Neuronal stem cell (in vitro differentiated cells): ENCODE data around the gene MOK.
A peak's percentile ranks its signal among the peaks of the same experiment; 100 is the strongest.

ENCODE experiments used
- DNase-seq: peaks from one replicate; pipeline ENCODE4 v3.0.0-alpha.2; 2013; ENCODE audit warnings: low spot score
- H2AFZ ChIP-seq: one replicate; pipeline ENCODE4 v1.6.1; 2013; ENCODE audit warnings: mild to moderate bottlenecking, low read length, inconsistent platforms
- H2AK5ac ChIP-seq: 2 replicates; pipeline ENCODE4 v1.6.1; 2013; ENCODE audit warnings: low read depth, mild to moderate bottlenecking, inconsistent platforms, low read length, moderate library complexity, mixed read lengths
- H2BK120ac ChIP-seq: 2 replicates; pipeline ENCODE4 v1.6.1; 2013; ENCODE audit warnings: low read depth, mild to moderate bottlenecking, inconsistent platforms, low read length, moderate library complexity, mixed read lengths
- H2BK12ac ChIP-seq: one replicate; pipeline ENCODE4 v1.6.1; 2013; ENCODE audit warnings: low read length, inconsistent platforms
- H2BK15ac ChIP-seq: 2 replicates; pipeline ENCODE4 v1.6.1; 2013; ENCODE audit warnings: mild to moderate bottlenecking, low read length, inconsistent platforms, mixed read lengths
- H2BK5ac ChIP-seq: one replicate; pipeline ENCODE4 v1.6.1; 2013; ENCODE audit warnings: inconsistent platforms, mild to moderate bottlenecking, low read length, moderate library complexity
- H3K14ac ChIP-seq: one replicate; pipeline ENCODE4 v1.6.1; 2013; ENCODE audit warnings: low read length, inconsistent platforms
- H3K18ac ChIP-seq: 2 replicates; pipeline ENCODE4 v1.6.1; 2013; ENCODE audit warnings: low read length, inconsistent platforms
- H3K23ac ChIP-seq: 2 replicates; pipeline ENCODE4 v1.6.1; 2013; ENCODE audit warnings: low read depth, mild to moderate bottlenecking, mixed read lengths, low read length, inconsistent platforms; ENCODE audit not compliant: poor library complexity
- H3K27ac ChIP-seq: replicated peaks from 3 replicates; pipeline ENCODE4 v1.5.1; 2013; ENCODE audit warnings: low read length, inconsistent platforms
- H3K27me3 ChIP-seq, 3 experiments: 2 replicates each; pipeline ENCODE4 v1.6.1; 2013; ENCODE audit warnings: low read length in 3 of 3, mild to moderate bottlenecking in 2 of 3, inconsistent platforms in 1 of 3, low read depth in 1 of 3, mixed read lengths in 1 of 3, moderate library complexity in 1 of 3; ENCODE audit not compliant: control insufficient read depth in 3 of 3, insufficient read depth in 3 of 3
- H3K36me3 ChIP-seq, 2 donors: replicated peaks in 1 of 2; 2 replicates each; pipeline ENCODE4 v1.6.1; 2013; ENCODE audit warnings: low read length in 2 of 2; ENCODE audit not compliant: control insufficient read depth in 2 of 2, insufficient read depth in 2 of 2
- H3K4ac ChIP-seq: 2 replicates; pipeline ENCODE4 v1.6.1; 2013; ENCODE audit warnings: inconsistent platforms, mild to moderate bottlenecking, low read length, moderate library complexity
- H3K4me1 ChIP-seq, 2 donors: 1 replicate in 1 of 2; 2 replicates in 1 of 2; pipeline ENCODE4 v1.6.1; 2013; ENCODE audit warnings: low read length in 2 of 2, low read depth in 1 of 2; ENCODE audit not compliant: control insufficient read depth in 2 of 2, insufficient read depth in 1 of 2
- H3K4me2 ChIP-seq: one replicate; pipeline ENCODE4 v1.6.1; 2013; ENCODE audit warnings: mild to moderate bottlenecking, low read length, inconsistent platforms; ENCODE audit not compliant: insufficient read depth, poor library complexity, severe bottlenecking
- H3K4me3 ChIP-seq, 2 donors: 2 replicates each; pipeline ENCODE4 v1.5.1; 2013; ENCODE audit warnings: low read length in 2 of 2, mild to moderate bottlenecking in 2 of 2, inconsistent platforms in 1 of 2, moderate library complexity in 1 of 2
- H3K79me1 ChIP-seq: one replicate; pipeline ENCODE4 v1.6.1; 2013; ENCODE audit warnings: low read depth, mild to moderate bottlenecking, inconsistent platforms, low read length, moderate library complexity
- H3K9ac ChIP-seq: one replicate; pipeline ENCODE4 v1.6.1; 2013; ENCODE audit warnings: mild to moderate bottlenecking, low read depth, low read length, inconsistent platforms; ENCODE audit not compliant: poor library complexity
- H3K9me3 ChIP-seq, 2 donors: replicated peaks in 1 of 2; 2 replicates each; pipeline versions ENCODE3 to v1.6.1; 2013; ENCODE audit warnings: low read length in 2 of 2, mild to moderate bottlenecking in 2 of 2, inconsistent platforms in 1 of 2, low read depth in 1 of 2, mixed read lengths in 1 of 2, moderate library complexity in 1 of 2; ENCODE audit not compliant: control insufficient read depth in 2 of 2, insufficient read depth in 1 of 2
- H4K8ac ChIP-seq: one replicate; pipeline ENCODE4 v1.6.1; 2013; ENCODE audit warnings: low read depth, mild to moderate bottlenecking, inconsistent platforms, low read length, moderate library complexity
- H4K91ac ChIP-seq: one replicate; pipeline ENCODE4 v1.6.1; 2013; ENCODE audit warnings: low read length, low read depth, mild to moderate bottlenecking, inconsistent platforms; ENCODE audit not compliant: poor library complexity
- WGBS, 2 donors: extraction: QIAGEN DNeasy Blood & Tissue Kit; methylation state at CpG; one replicate each; pipeline ENCODE4 v1.1.7; 2013; ENCODE audit warnings: missing lambda C conversion rate in 2 of 2, mixed read lengths in 1 of 2; ENCODE audit not compliant: insufficient read length in 2 of 2, insufficient replicate concordance in 1 of 2; ENCODE audit errors: extremely low coverage in 2 of 2; 5-methylcytosine and 5-hydroxymethylcytosine counted together

MOK gene

GRCh38 chr14:102182936-102183619, 121.9 kb downstream of the MOK start:
- Histone ChIP-seq H3K18ac (no peak overlapping the region), H4K8ac (no peak overlapping the region), H3K27ac (peak overlapping the region; percentile 12), H2AFZ (no peak overlapping the region), H3K36me3 (no peaks in the 10 kb centered on the region), H4K91ac (no peak overlapping the region), H2AK5ac (no peak overlapping the region), H3K9me3 (no peaks in the 10 kb centered on the region), H3K9ac (no peak overlapping the region), H3K4ac (no peak overlapping the region), H2BK12ac (no peak overlapping the region), H3K4me2 (no peak overlapping the region), H3K27me3 (no peaks in the 10 kb centered on the region), H2BK5ac (no peak overlapping the region), H3K79me1 (peaks cover 4% of the 10 kb centered on the region), H3K23ac (no peak overlapping the region), H2BK15ac (no peak overlapping the region), H3K14ac (no peak overlapping the region), H3K4me3 (no peak overlapping the region), H3K4me1 (peaks cover 15 to 30% of the 10 kb centered on the region in 2 donors), H2BK120ac (no peak overlapping the region)
- WGBS, 2 donors: no CpG with 5 or more reads among the region's 9 CpGs
- no peak for DNase-seq

GRCh38 chr14:102182190-102182589, 122.8 kb downstream of the MOK start:
- Histone ChIP-seq H2AFZ (no peak overlapping the region), H3K14ac (no peak overlapping the region), H2AK5ac (no peak overlapping the region), H3K79me1 (peaks cover 4% of the 10 kb centered on the region), H3K36me3 (no peaks in the 10 kb centered on the region), H3K9ac (no peak overlapping the region), H3K27ac (no peak overlapping the region), H3K4me3 (no peak overlapping the region), H3K4ac (no peak overlapping the region), H3K23ac (no peak overlapping the region), H3K9me3 (no peaks in the 10 kb centered on the region), H2BK5ac (no peak overlapping the region), H3K4me1 (peaks cover 15 to 24% of the 10 kb centered on the region in 2 donors), H4K91ac (no peak overlapping the region), H3K18ac (no peak overlapping the region), H3K27me3 (no peaks in the 10 kb centered on the region), H3K4me2 (no peak overlapping the region), H2BK120ac (no peak overlapping the region), H2BK12ac (no peak overlapping the region), H2BK15ac (no peak overlapping the region), H4K8ac (no peak overlapping the region)
- no peak for DNase-seq

GRCh38 chr14:102181187-102181586, 123.8 kb downstream of the MOK start:
- H2BK15ac ChIP-seq: no peak overlapping the region
- H3K4me1 ChIP-seq: peaks cover 15 to 20% of the 10 kb centered on the region in 2 donors
- H2BK5ac ChIP-seq: no peak overlapping the region
- H3K9me3 ChIP-seq: no peaks in the 10 kb centered on the region
- no peak for DNase-seq
- H3K23ac ChIP-seq: no peak overlapping the region
- H3K27me3 ChIP-seq: no peaks in the 10 kb centered on the region
- H2AK5ac ChIP-seq: no peak overlapping the region
- H2AFZ ChIP-seq: no peak overlapping the region
- H3K4me3 ChIP-seq: no peak overlapping the region
- no peak overlapping the region for H3K9ac ChIP-seq
- H3K4ac ChIP-seq: no peak overlapping the region
- no peak overlapping the region for H3K27ac ChIP-seq
- H3K36me3 ChIP-seq: no peaks in the 10 kb centered on the region
- no peak overlapping the region for H3K14ac ChIP-seq
- no peak overlapping the region for H2BK12ac ChIP-seq
- no peak overlapping the region for H2BK120ac ChIP-seq
- no peak overlapping the region for H3K18ac ChIP-seq
- H4K8ac ChIP-seq: no peak overlapping the region
- WGBS, 2 donors: no CpG with 5 or more reads among the region's 1 CpG
- H3K79me1 ChIP-seq: peaks cover 6% of the 10 kb centered on the region
- no peak overlapping the region for H3K4me2 ChIP-seq
- H4K91ac ChIP-seq: no peak overlapping the region

- Histone ChIP-seq H4K8ac (no peak overlapping the region), H3K27ac (no peak overlapping the region), H3K4me2 (no peak overlapping the region), H3K14ac (no peak overlapping the region), H3K27me3 (no peaks in the 10 kb centered on the region), H3K18ac (no peak overlapping the region), H2AK5ac (no peak overlapping the region), H3K9ac (no peak overlapping the region), H3K4me1 (peaks cover 15 to 19% of the 10 kb centered on the region in 2 donors), H4K91ac (no peak overlapping the region), H3K9me3 (no peaks in the 10 kb centered on the region), H3K23ac (no peak overlapping the region), H3K36me3 (no peaks in the 10 kb centered on the region), H2AFZ (no peak overlapping the region), H2BK120ac (no peak overlapping the region), H3K79me1 (peaks cover 6% of the 10 kb centered on the region), H2BK12ac (no peak overlapping the region), H3K4me3 (no peak overlapping the region), H3K4ac (no peak overlapping the region), H2BK5ac (no peak overlapping the region), H2BK15ac (no peak overlapping the region)
- DNase-seq: no peak
- no CpG with 5 or more reads among the region's 7 CpGs for WGBS, 2 donors
These were observed 124.5 kb downstream of the MOK start for GRCh38 chr14:102180248-102180998.
